Ovary (tissue), 3 donors: ENCODE data around the gene ZFHX2.

Source experiments
- EP300 ChIP-seq: sonication (generic); formaldehyde crosslinking; IDR thresholded peaks from one replicate; pipeline ENCODE4 v1.6.1; 2017; ENCODE audit warnings: antibody characterized with exemption
- POLR2A ChIP-seq: fragments of 450-650 bp; IDR thresholded peaks from one replicate; pipeline ENCODE4 v1.6.1; 2017; ENCODE audit warnings: antibody characterized with exemption, mild to moderate bottlenecking, moderate library complexity
- TF ChIP-seq, protein P1 (sequence below), 3 donors: fragments of 450-650 bp in 2 of 3; fragments of 200-600 bp in 1 of 3; IDR thresholded peaks; one replicate each; pipeline versions ENCODE4 v1.5.1 to v1.8.0; 2016 to 2022; ENCODE audit warnings: antibody characterized with exemption in 3 of 3, mild to moderate bottlenecking in 1 of 3
- donor health status: DM: no; HTN: no; CAD: no.

DNA sequence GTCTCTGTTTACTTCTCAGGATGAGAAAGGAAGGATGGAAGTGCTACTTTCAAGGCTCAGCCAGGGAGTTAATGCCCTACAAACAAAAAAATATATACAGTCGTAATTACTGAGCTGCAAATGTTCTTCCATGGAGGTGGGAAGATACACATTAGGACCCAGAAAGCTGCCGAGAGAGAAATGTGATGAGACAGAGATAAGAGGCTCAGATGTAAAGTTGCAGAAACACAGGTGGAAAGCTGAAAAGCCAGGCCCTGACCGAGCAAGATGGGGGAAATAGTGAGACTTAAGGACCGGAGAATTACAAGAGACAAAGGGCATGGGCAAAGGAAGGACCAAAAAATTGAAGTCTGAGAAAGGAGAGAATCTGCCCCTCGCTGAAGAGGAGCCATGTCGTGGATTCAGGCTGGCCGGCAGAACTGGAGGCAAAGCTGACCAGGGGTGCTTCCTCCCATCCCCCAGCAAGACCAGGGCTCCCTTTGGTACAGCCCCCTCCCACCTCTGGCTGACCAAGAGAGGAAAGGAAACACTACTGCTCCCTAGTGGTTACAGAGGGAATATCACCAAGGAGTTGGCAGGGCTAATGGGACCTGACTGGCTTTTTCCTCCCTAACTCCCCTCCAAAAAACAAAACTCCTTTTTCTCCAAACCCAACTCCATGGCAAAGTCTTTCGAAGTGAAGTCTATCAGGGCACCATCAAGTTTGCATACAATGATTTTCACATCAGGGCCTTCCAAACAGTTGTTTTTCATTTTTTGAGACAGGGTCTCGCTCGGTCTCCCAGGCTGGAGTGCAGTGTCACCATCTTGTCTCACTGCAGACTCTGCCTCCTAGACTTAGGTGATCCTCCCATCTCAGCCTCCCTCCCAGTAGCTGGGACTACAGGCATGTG is 12.1 kb downstream of the ZFHX2 start:
- TF ChIP-seq, protein P1, sequence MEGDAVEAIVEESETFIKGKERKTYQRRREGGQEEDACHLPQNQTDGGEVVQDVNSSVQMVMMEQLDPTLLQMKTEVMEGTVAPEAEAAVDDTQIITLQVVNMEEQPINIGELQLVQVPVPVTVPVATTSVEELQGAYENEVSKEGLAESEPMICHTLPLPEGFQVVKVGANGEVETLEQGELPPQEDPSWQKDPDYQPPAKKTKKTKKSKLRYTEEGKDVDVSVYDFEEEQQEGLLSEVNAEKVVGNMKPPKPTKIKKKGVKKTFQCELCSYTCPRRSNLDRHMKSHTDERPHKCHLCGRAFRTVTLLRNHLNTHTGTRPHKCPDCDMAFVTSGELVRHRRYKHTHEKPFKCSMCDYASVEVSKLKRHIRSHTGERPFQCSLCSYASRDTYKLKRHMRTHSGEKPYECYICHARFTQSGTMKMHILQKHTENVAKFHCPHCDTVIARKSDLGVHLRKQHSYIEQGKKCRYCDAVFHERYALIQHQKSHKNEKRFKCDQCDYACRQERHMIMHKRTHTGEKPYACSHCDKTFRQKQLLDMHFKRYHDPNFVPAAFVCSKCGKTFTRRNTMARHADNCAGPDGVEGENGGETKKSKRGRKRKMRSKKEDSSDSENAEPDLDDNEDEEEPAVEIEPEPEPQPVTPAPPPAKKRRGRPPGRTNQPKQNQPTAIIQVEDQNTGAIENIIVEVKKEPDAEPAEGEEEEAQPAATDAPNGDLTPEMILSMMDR (IDR thresholded peaks at IDR 0.05) = peak; percentile 42 to 55 (median 42)
- no peak for TF ChIP-seq POLR2A
- no peak for TF ChIP-seq EP300
